Amygdala (tissue), 56 donors: ENCODE measurements around the gene TENT5A.

Experiments used
- DNase-seq, 56 donors: peaks; one replicate each; lab custom pipeline; 2025; lab: John Stamatoyannopoulos, UW

Gene TENT5A

GRCh38 chr6:81720427-81720826, 32.1 kb downstream of the TENT5A start:
- DNase-seq = no peak

- no peak for DNase-seq
Observed at GRCh38 chr6:81718126-81718525, 34.4 kb downstream of the TENT5A start.

DNA sequence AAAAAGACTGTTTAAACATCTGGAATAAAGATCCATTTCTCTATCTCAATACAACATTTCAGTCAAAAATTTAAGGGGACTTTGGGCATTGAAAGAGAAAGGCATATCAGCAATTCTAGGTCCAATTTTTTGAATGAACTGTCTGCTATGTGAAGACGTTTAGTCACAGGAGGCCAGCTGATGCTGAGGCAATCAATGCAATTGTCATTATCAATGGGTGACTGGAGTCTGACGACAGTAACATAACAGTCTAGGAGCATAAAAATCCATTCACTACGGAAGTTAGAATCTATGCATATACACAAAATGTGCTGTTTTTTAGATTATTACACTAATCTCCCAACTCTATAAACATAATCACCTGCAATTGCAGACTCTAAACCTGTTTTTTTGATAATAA, 37.8 kb downstream of the TENT5A start:
- no peak for DNase-seq

GRCh38 chr6:81713205-81713604, 39.3 kb downstream of the TENT5A start:
- no peak for DNase-seq

GRCh38 chr6:81708113-81708699, 44.3 kb downstream of the TENT5A start:
- no peak for DNase-seq

DNA sequence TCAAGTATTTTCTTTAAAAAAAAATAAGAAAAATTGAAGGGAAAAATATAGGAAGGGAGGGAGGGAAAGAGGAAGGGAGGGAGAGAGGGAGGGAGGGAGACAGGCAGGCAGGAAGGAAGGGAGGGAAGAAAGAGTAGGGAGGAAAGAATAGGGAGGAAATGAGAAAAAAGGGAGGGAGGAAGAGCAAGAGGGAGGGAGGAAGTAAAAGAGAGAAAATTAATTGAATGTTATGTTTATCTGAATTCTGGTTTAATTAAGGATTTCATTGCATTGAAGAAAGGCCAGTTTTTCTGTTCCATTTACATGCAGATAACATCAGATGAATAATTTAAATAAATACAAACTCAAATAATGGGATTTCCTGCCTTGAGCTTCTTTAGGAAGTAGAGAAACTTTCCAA, 47.8 kb downstream of the TENT5A start:
- no peak for DNase-seq

DNA sequence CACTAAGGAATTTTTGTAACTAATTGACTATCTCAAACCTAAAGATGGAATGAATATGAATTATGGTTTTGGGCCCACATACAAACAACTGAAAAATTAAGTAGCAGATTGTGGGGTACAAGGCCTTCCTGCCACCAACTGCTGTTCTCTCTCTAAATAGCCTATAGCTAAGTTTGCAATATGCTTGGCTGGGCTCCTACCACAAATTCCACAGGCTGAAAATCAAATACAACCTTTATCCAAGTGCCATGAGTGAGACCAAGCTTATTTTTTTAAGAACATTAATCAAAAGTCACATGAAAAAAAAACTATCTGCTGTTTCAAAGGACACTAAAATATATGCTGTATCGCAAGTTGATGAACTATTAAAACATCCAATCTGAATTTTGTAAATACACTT, 52.1 kb downstream of the TENT5A start:
- DNase-seq = no peak

GRCh38 chr6:81697559-81697958, 54.9 kb downstream of the TENT5A start:
- DNase-seq = no peak

GRCh38 chr6:81696524-81696923, 56.0 kb downstream of the TENT5A start:
- no peak for DNase-seq
